GM19238 (cell line): Measurements from ENCODE around the gene TBC1D24.

Source experiments
- DNase-seq: peaks from one replicate; pipeline ENCODE4 v3.0.0; 2011; ENCODE audit warnings: low spot score; ENCODE audit not compliant: insufficient read length

The TBC1D24 gene

GRCh38 chr16:2450535-2450934 lies 24.4 kb upstream of the TBC1D24 start:
- no peak for DNase-seq

GRCh38 chr16:2450975-2451381 lies 23.9 kb upstream of the TBC1D24 start:
- DNase-seq, result no peak

GRCh38 chr16:2451851-2452320 lies 23.0 kb upstream of the TBC1D24 start:
- DNase-seq, result no peak

GRCh38 chr16:2452650-2453049 lies 22.3 kb upstream of the TBC1D24 start:
- no peak for DNase-seq

- DNase-seq, result no peak
These were observed 19.7 kb upstream of the TBC1D24 start for GRCh38 chr16:2455081-2455845.

- no peak for DNase-seq
These were observed 18.3 kb upstream of the TBC1D24 start for GRCh38 chr16:2456551-2457153.

GRCh38 chr16:2457267-2457666 lies 17.7 kb upstream of the TBC1D24 start:
- no peak for DNase-seq

GRCh38 chr16:2457946-2458345 lies 17.0 kb upstream of the TBC1D24 start:
- no peak for DNase-seq

- no peak for DNase-seq
These were observed 15.9 kb upstream of the TBC1D24 start for GRCh38 chr16:2458887-2459646.

- peak; percentile 100 for DNase-seq
These were observed 15.1 kb upstream of the TBC1D24 start, which contains the start of gene TEDC2 for GRCh38 chr16:2459647-2460390. TSS of gene TEDC2 (plus strand) at chr16:2460109. CDS start at chr16:2460145, 36 bp downstream.

GRCh38 chr16:2460391-2460713 lies 14.6 kb upstream of the TBC1D24 start:
- DNase-seq, result no peak

GRCh38 chr16:2460916-2461315 lies 14.0 kb upstream of the TBC1D24 start:
- no peak for DNase-seq

GRCh38 chr16:2462031-2462866 lies 12.7 kb upstream of the TBC1D24 start:
- DNase-seq, result no peak

- DNase-seq, result no peak
These were observed 10.6 kb upstream of the TBC1D24 start for GRCh38 chr16:2464333-2464732.

GRCh38 chr16:2465653-2466415 lies 9.1 kb upstream of the TBC1D24 start:
- no peak for DNase-seq

- no peak for DNase-seq
These were observed 8.0 kb upstream of the TBC1D24 start for GRCh38 chr16:2466667-2467527.

GRCh38 chr16:2467528-2468232 lies 7.2 kb upstream of the TBC1D24 start:
- peak; percentile 76 for DNase-seq

- DNase-seq, result peak; percentile 65
These were observed 6.6 kb upstream of the TBC1D24 start for GRCh38 chr16:2468233-2468724.
